ENCODE results near the gene SDK2. TPM values are rescaled to one million over a fixed set of nuclear protein-coding genes. Genes with fewer than 3 reads are reported as not detected.

SDK2 gene
- polyA plus RNA-seq, 1 of the 3 experiments (the other 2 are of a cell fraction) = 0.02 TPM

GRCh38 chr17:73625006-73625405 lies 19.2 kb downstream of the SDK2 start:
- no peaks in the 10 kb centered on the region for H3K36me3 ChIP-seq (replicated peaks in 1 of 2; ENCODE audit: control insufficient read depth in 1 of 2, insufficient read depth in 2 of 2, low read length in 1 of 2)
- no peak overlapping the region for H3K9ac ChIP-seq
- no peak overlapping the region for H2AFZ ChIP-seq (ENCODE audit: low read depth)
- no peaks in the 10 kb centered on the region for H3K79me2 ChIP-seq (ENCODE audit: insufficient read depth)
- H3K9me2 ChIP-seq = no peaks in the 10 kb centered on the region
- H3K27ac ChIP-seq (ENCODE audit: low read depth in 2 of 2, low read length in 1 of 2) = no peak overlapping the region
- TF ChIP-seq, protein P1, sequence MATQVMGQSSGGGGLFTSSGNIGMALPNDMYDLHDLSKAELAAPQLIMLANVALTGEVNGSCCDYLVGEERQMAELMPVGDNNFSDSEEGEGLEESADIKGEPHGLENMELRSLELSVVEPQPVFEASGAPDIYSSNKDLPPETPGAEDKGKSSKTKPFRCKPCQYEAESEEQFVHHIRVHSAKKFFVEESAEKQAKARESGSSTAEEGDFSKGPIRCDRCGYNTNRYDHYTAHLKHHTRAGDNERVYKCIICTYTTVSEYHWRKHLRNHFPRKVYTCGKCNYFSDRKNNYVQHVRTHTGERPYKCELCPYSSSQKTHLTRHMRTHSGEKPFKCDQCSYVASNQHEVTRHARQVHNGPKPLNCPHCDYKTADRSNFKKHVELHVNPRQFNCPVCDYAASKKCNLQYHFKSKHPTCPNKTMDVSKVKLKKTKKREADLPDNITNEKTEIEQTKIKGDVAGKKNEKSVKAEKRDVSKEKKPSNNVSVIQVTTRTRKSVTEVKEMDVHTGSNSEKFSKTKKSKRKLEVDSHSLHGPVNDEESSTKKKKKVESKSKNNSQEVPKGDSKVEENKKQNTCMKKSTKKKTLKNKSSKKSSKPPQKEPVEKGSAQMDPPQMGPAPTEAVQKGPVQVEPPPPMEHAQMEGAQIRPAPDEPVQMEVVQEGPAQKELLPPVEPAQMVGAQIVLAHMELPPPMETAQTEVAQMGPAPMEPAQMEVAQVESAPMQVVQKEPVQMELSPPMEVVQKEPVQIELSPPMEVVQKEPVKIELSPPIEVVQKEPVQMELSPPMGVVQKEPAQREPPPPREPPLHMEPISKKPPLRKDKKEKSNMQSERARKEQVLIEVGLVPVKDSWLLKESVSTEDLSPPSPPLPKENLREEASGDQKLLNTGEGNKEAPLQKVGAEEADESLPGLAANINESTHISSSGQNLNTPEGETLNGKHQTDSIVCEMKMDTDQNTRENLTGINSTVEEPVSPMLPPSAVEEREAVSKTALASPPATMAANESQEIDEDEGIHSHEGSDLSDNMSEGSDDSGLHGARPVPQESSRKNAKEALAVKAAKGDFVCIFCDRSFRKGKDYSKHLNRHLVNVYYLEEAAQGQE (IDR thresholded peaks at IDR 0.05; ENCODE audit: low read depth, low read length) = no peak
- TF ChIP-seq NRF1 (IDR thresholded peaks at IDR 0.05; ENCODE audit: low read depth, low read length) (no peak), MXI1 (IDR thresholded peaks at IDR 0.05; ENCODE audit: low read depth, low read length) (no peak), POLR2AphosphoS5 (IDR thresholded peaks at IDR 0.05; ENCODE audit: low read depth, low read length) (no peak), FOXJ3 (CRISPR knock-in tag; IDR thresholded peaks at IDR 0.05) (no peak), USF2 (IDR thresholded peaks at IDR 0.05; ENCODE audit: borderline replicate concordance, low read depth, low read length) (no peak), RFX5 (IDR thresholded peaks at IDR 0.05; ENCODE audit: low read length) (no peak), USF1 (IDR thresholded peaks at IDR 0.05; ENCODE audit: borderline replicate concordance, low read depth) (no peak), FOXM1 (IDR thresholded peaks at IDR 0.05; ENCODE audit: low read depth) (no peak), RXRA (IDR thresholded peaks at IDR 0.05; ENCODE audit: borderline replicate concordance, low read depth) (no peak), IRF3 (IDR thresholded peaks at IDR 0.05; ENCODE audit: low read depth, low read length) (no peak), EP300 (IDR thresholded peaks at IDR 0.05; ENCODE audit: borderline replicate concordance in 1 of 2, low read depth in 1 of 2, low read length in 1 of 2) (no peak), NFIC (IDR thresholded peaks at IDR 0.05; ENCODE audit: borderline replicate concordance) (no peak), EZH2phosphoT487 (IDR thresholded peaks at IDR 0.05; ENCODE audit: borderline replicate concordance, low read depth) (no peak)
- no peaks in the 10 kb centered on the region for H4K20me1 ChIP-seq (ENCODE audit: insufficient read depth)
- POLR2A ChIA-PET = no interaction called here
- no peaks in the 10 kb centered on the region for H3F3A ChIP-seq (replicated peaks; ENCODE audit: insufficient read depth)
- H3K4me1 ChIP-seq (ENCODE audit: control insufficient read depth in 1 of 2, insufficient read depth in 2 of 2, low read depth in 1 of 2, low read length in 1 of 2) = peaks cover 0 to 2% of the 10 kb centered on the region in 2 experiments; a peak in 1 of 4 replicates
- no peak for DNase-seq
- H3K27me3 ChIP-seq (ENCODE audit: insufficient read depth) = no peaks in the 10 kb centered on the region
- 43% methylated on average over 5 of the region's 7 CpGs for WGBS (ENCODE audit: low lambda C conversion rate)
- H3K4me3 ChIP-seq (ENCODE audit: low read depth in 2 of 2, low read length in 1 of 2) = no peak overlapping the region
- no peak overlapping the region for H3K4me2 ChIP-seq
- H3K9me3 ChIP-seq = no peaks in the 10 kb centered on the region
- CTCF ChIA-PET = no interaction called here
